ENCODE results near the gene ITCH. TPM values are rescaled to one million over a fixed set of nuclear protein-coding genes. Genes with fewer than 3 reads are reported as not detected.
A peak's percentile ranks its signal among the peaks of the same experiment; 100 is the strongest.

The ITCH gene
- total RNA-seq, 2 experiments from 2014 or later: 52.1 to 59.9 TPM

- Mint-ChIP-seq H3K27me3 (ENCODE audit: low read depth) (no peaks in the 10 kb centered on the region), H3K4me1 (ENCODE audit: low read depth) (peaks cover 7% of the 10 kb centered on the region), H3K27ac (no peak overlapping the region), H3K9me3 (ENCODE audit: insufficient read depth) (no peaks in the 10 kb centered on the region), H3K4me3 (no peak overlapping the region), H3K36me3 (ENCODE audit: low read depth) (peaks cover 43% of the 10 kb centered on the region)
- DNase-seq: no peak
- ChIA-PET POLR2A (no interaction called here), CTCF (interaction anchor here (1.3 to 1.7 kb wide), 2 partner anchors 9 to 13 kb away, joined by 3 to 4 read pairs; partner anchors contain the start of gene DYNLRB1)
- no peak for ATAC-seq
These were observed 162.8 kb downstream of the ITCH start for GRCh38 chr20:34525709-34526416.

GRCh38 chr20:34526466-34526865 lies 163.4 kb downstream of the ITCH start:
- no peak for ATAC-seq
- H3K9me3 Mint-ChIP-seq (ENCODE audit: insufficient read depth): no peaks in the 10 kb centered on the region
- no peak overlapping the region for H3K4me3 Mint-ChIP-seq
- H3K27me3 Mint-ChIP-seq (ENCODE audit: low read depth): no peaks in the 10 kb centered on the region
- ChIA-PET POLR2A (no interaction called here), CTCF (interaction anchor here (1.3 to 2.1 kb wide), 3 partner anchors 9 to 214 kb away, joined by 3 to 9 read pairs (median 4); partner anchors contain the start of gene DYNLRB1)
- H3K27ac Mint-ChIP-seq: no peak overlapping the region
- peaks cover 45% of the 10 kb centered on the region for H3K36me3 Mint-ChIP-seq (ENCODE audit: low read depth)
- peaks cover 7% of the 10 kb centered on the region for H3K4me1 Mint-ChIP-seq (ENCODE audit: low read depth)
- DNase-seq: no peak

DNA sequence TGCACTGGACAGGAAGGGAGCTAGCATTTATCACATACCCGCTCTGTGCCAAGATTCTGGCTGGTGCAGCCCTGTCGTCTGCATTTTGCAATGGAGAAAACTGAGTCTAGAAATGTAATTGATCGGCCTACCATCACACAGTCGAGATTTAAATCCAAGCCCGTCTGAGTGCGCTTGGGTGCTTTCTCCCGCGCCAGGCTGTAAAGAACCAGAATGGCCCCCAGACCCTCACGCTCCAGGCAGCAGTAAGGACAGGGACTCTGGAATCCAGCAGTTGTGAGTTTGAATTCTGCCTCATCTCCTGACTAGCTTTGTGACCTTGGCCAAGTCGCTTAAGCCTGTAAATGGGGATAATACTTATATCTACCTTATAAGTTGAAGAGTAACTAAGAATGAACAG lies 163.9 kb downstream of the ITCH start:
- H3K27me3 Mint-ChIP-seq (ENCODE audit: low read depth): no peaks in the 10 kb centered on the region
- no peak overlapping the region for H3K27ac Mint-ChIP-seq
- H3K4me1 Mint-ChIP-seq (ENCODE audit: low read depth): peaks cover 6% of the 10 kb centered on the region
- H3K36me3 Mint-ChIP-seq (ENCODE audit: low read depth): peaks cover 43% of the 10 kb centered on the region
- DNase-seq (no peak), ATAC-seq (no peak)
- ChIA-PET POLR2A (no interaction called here), CTCF (interaction anchor here (1.0 to 2.1 kb wide), 4 partner anchors 10 to 243 kb away, joined by 3 to 9 read pairs (median 4); partner anchors contain the start of gene DYNLRB1)
- H3K9me3 Mint-ChIP-seq (ENCODE audit: insufficient read depth): no peaks in the 10 kb centered on the region
- no peak overlapping the region for H3K4me3 Mint-ChIP-seq

DNA sequence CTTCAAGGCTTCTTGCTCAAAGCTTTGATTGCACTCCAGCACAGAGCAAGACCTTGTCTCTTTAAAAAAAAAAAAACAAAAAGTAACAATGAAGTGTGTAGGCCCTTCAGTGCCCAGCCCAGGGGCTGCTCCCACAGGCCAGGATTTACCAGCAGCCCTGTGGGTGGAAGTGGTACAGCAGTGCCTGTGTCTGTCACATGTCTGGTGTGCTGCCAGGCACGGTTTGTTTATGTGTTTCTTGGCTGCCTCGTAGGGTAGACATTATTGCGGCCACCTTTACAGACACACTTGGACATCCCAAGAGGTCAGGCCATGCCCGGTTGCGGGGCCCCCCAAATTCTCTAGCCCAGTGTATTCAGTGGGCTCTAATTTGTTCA lies 165.8 kb downstream of the ITCH start:
- no peaks in the 10 kb centered on the region for H3K27me3 Mint-ChIP-seq (ENCODE audit: low read depth)
- CTCF ChIA-PET: no interaction called here

GRCh38 chr20:34529742-34530141 lies 166.7 kb downstream of the ITCH start:
- Mint-ChIP-seq H3K36me3 (ENCODE audit: low read depth) (peaks cover 41% of the 10 kb centered on the region), H3K4me3 (no peak overlapping the region), H3K27ac (no peak overlapping the region), H3K4me1 (ENCODE audit: low read depth) (peaks cover 2% of the 10 kb centered on the region), H3K9me3 (ENCODE audit: insufficient read depth) (no peaks in the 10 kb centered on the region), H3K27me3 (ENCODE audit: low read depth) (no peaks in the 10 kb centered on the region)
- ChIA-PET CTCF (interaction anchor here (1.0 to 3.7 kb wide), 3 partner anchors 9 to 230 kb away, joined by 3 to 16 read pairs (median 12); no protein-coding TSS in a partner anchor), POLR2A (no interaction called here)
- DNase-seq (no peak), ATAC-seq (no peak)

More for the DNA sequence above, 165.8 kb downstream of the ITCH start:
- peaks cover 33% of the 10 kb centered on the region for H3K36me3 Mint-ChIP-seq (ENCODE audit: low read depth)
- H3K27ac Mint-ChIP-seq: no peak overlapping the region
- DNase-seq (no peak), ATAC-seq (peak; percentile 42)
- no peaks in the 10 kb centered on the region for H3K9me3 Mint-ChIP-seq (ENCODE audit: insufficient read depth)
- POLR2A ChIA-PET: no interaction called here
- H3K4me3 Mint-ChIP-seq: no peak overlapping the region
- peaks cover 4% of the 10 kb centered on the region for H3K4me1 Mint-ChIP-seq (ENCODE audit: low read depth)

- DNase-seq: no peak
- POLR2A ChIA-PET: no interaction called here
These were observed 167.3 kb downstream of the ITCH start for GRCh38 chr20:34530342-34530741.

GRCh38 chr20:34531608-34532265 lies 168.7 kb downstream of the ITCH start:
- H3K27me3 Mint-ChIP-seq (ENCODE audit: low read depth): no peaks in the 10 kb centered on the region
- ChIA-PET CTCF (interaction anchor here (1.1 to 3.7 kb wide), 3 partner anchors 15 to 219 kb away, joined by 3 to 16 read pairs (median 3); no protein-coding TSS in a partner anchor), POLR2A (interaction anchor here (1.5 kb wide), 1 partner anchor 12 kb away, joined by 3 read pairs; no protein-coding TSS in a partner anchor)
- H3K36me3 Mint-ChIP-seq (ENCODE audit: low read depth): peaks cover 46% of the 10 kb centered on the region
- peak overlapping the region; percentile 22 for H3K27ac Mint-ChIP-seq
- peaks cover 2% of the 10 kb centered on the region for H3K4me1 Mint-ChIP-seq (ENCODE audit: low read depth)
- DNase-seq (no peak), ATAC-seq (no peak)
- H3K9me3 Mint-ChIP-seq (ENCODE audit: insufficient read depth): no peaks in the 10 kb centered on the region
- H3K4me3 Mint-ChIP-seq: no peak overlapping the region

More at GRCh38 chr20:34530342-34530741, 167.3 kb downstream of the ITCH start:
- H3K4me3 Mint-ChIP-seq: no peak overlapping the region
- CTCF ChIA-PET: interaction anchor here (1.0 to 3.7 kb wide), 4 partner anchors 9 to 231 kb away, joined by 3 to 16 read pairs (median 8); no protein-coding TSS in a partner anchor
- no peaks in the 10 kb centered on the region for H3K9me3 Mint-ChIP-seq (ENCODE audit: insufficient read depth)
- H3K36me3 Mint-ChIP-seq (ENCODE audit: low read depth): peaks cover 47% of the 10 kb centered on the region
- no peaks in the 10 kb centered on the region for H3K27me3 Mint-ChIP-seq (ENCODE audit: low read depth)
- H3K27ac Mint-ChIP-seq: no peak overlapping the region
- ATAC-seq: no peak
- H3K4me1 Mint-ChIP-seq (ENCODE audit: low read depth): peaks cover 2% of the 10 kb centered on the region

- Mint-ChIP-seq H3K4me1 (ENCODE audit: low read depth) (peaks cover 2% of the 10 kb centered on the region), H3K9me3 (ENCODE audit: insufficient read depth) (no peaks in the 10 kb centered on the region), H3K27ac (no peak overlapping the region), H3K27me3 (ENCODE audit: low read depth) (no peaks in the 10 kb centered on the region), H3K36me3 (ENCODE audit: low read depth) (peaks cover 46% of the 10 kb centered on the region), H3K4me3 (no peak overlapping the region)
- ChIA-PET CTCF (interaction anchor here (3.7 kb wide), 1 partner anchor 220 kb away, joined by 16 read pairs; no protein-coding TSS in a partner anchor), POLR2A (interaction anchor here (1.5 kb wide), 1 partner anchor 11 kb away, joined by 3 read pairs; no protein-coding TSS in a partner anchor)
- ATAC-seq (no peak), DNase-seq (no peak)
These were observed 169.2 kb downstream of the ITCH start for GRCh38 chr20:34532320-34532719.

DNA sequence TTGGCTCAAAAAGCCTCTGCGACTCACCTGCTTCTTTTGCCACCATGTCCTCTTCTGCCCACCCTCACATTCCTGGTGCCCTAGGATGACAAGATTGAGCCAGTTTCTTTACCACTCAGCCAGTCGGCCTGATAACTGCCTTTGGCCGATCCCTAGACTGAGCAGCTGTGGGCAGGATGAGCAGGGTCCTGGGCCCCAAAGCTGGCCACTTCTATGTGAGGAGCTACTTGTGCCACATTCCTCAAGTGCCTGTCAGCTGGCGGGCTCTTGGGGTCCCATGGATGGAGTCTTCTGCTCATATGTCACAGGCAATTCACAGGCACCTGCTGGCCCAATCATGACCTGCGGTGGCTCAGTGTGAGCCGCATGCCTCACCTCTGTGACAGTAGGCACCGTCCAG lies 169.7 kb downstream of the ITCH start:
- DNase-seq (no peak), ATAC-seq (no peak)
- Mint-ChIP-seq H3K4me1 (ENCODE audit: low read depth) (peaks cover 2% of the 10 kb centered on the region), H3K9me3 (ENCODE audit: insufficient read depth) (no peaks in the 10 kb centered on the region), H3K27ac (no peak overlapping the region), H3K27me3 (ENCODE audit: low read depth) (no peaks in the 10 kb centered on the region), H3K4me3 (no peak overlapping the region), H3K36me3 (ENCODE audit: low read depth) (peaks cover 44% of the 10 kb centered on the region)
- ChIA-PET POLR2A (interaction anchor here (1.5 kb wide), 1 partner anchor 11 kb away, joined by 3 read pairs; no protein-coding TSS in a partner anchor), CTCF (interaction anchor here (3.7 kb wide), 1 partner anchor 220 kb away, joined by 16 read pairs; no protein-coding TSS in a partner anchor)

GRCh38 chr20:34534391-34535165 lies 171.5 kb downstream of the ITCH start:
- Mint-ChIP-seq H3K27me3 (ENCODE audit: low read depth) (no peaks in the 10 kb centered on the region), H3K36me3 (ENCODE audit: low read depth) (peaks cover 33% of the 10 kb centered on the region), H3K4me3 (no peak overlapping the region), H3K27ac (no peak overlapping the region), H3K4me1 (ENCODE audit: low read depth) (peaks cover 4% of the 10 kb centered on the region), H3K9me3 (ENCODE audit: insufficient read depth) (no peaks in the 10 kb centered on the region)
- ATAC-seq (no peak), DNase-seq (no peak)
- ChIA-PET POLR2A (no interaction called here), CTCF (interaction anchor here (1.0 kb wide), 2 partner anchors 222 to 223 kb away, joined by 3 read pairs; no protein-coding TSS in a partner anchor)

- Mint-ChIP-seq H3K9me3 (ENCODE audit: insufficient read depth) (no peaks in the 10 kb centered on the region), H3K36me3 (ENCODE audit: low read depth) (peaks cover 37% of the 10 kb centered on the region), H3K27ac (no peak overlapping the region), H3K4me3 (no peak overlapping the region), H3K27me3 (ENCODE audit: low read depth) (no peaks in the 10 kb centered on the region), H3K4me1 (ENCODE audit: low read depth) (peaks cover 3% of the 10 kb centered on the region)
- ATAC-seq (no peak), DNase-seq (no peak)
- ChIA-PET POLR2A (no interaction called here), CTCF (interaction anchor here (1.0 to 2.0 kb wide), 2 partner anchors 223 to 234 kb away, joined by 3 to 10 read pairs; no protein-coding TSS in a partner anchor)
These were observed 172.3 kb downstream of the ITCH start for GRCh38 chr20:34535301-34535840.

All from activated CD8-positive, alpha-beta T cell treated with anti-CD3 and anti-CD28 coated beads, Interleukin-2, amount 10 ng/mL, durations not matched to agents 7 days and 5 days (primary cell).